Endothelial cell (in vitro differentiated cells): ENCODE results near the gene OR14C36. TPM values are rescaled to one million over a fixed set of nuclear protein-coding genes. Genes with fewer than 3 reads are reported as not detected.

Experiments used
- DNase-seq: peaks from one replicate; pipeline ENCODE4 v3.0.0; 2021; ENCODE audit warnings: low spot score
- H3K27ac Mint-ChIP-seq: one replicate; pipeline ENCODE4 v1.8.0; 2021; ENCODE audit warnings: mixed read lengths, inconsistent platforms; ENCODE audit not compliant: unreplicated experiment
- H3K27me3 Mint-ChIP-seq: one replicate; pipeline ENCODE4 v1.8.0; 2021; ENCODE audit warnings: mild to moderate bottlenecking, moderate library complexity, mixed read lengths, inconsistent platforms; ENCODE audit not compliant: unreplicated experiment
- H3K36me3 Mint-ChIP-seq: one replicate; pipeline ENCODE4 v1.8.0; 2021; ENCODE audit warnings: mild to moderate bottlenecking, low read depth, mixed read lengths, inconsistent platforms; ENCODE audit not compliant: unreplicated experiment
- H3K4me1 Mint-ChIP-seq: one replicate; pipeline ENCODE4 v1.8.0; 2021; ENCODE audit warnings: mild to moderate bottlenecking, mixed read lengths, inconsistent platforms; ENCODE audit not compliant: unreplicated experiment
- H3K4me3 Mint-ChIP-seq: one replicate; pipeline ENCODE4 v1.8.0; 2021; ENCODE audit warnings: mild to moderate bottlenecking, mixed read lengths, inconsistent platforms; ENCODE audit not compliant: unreplicated experiment
- H3K9me3 Mint-ChIP-seq: one replicate; pipeline ENCODE4 v1.8.0; 2021; ENCODE audit warnings: mixed read lengths, inconsistent platforms; ENCODE audit not compliant: unreplicated experiment
- total RNA-seq: library from RNA; stranded (reverse); fragmentation: NEBNext Ultra II Directional; extraction: Animal tissue kit (Norgen Biotek cat#: 25700); gene quantifications from one replicate; pipeline ENCODE4 v1.2.1, GENCODE V29; 2021; ENCODE audit not compliant: unreplicated experiment
- TF ChIP-seq, protein P1 (sequence below): fragments of 200-600 bp; sonication (generic); IDR thresholded peaks from one replicate; pipeline ENCODE4 v1.5.0; 2021; ENCODE audit warnings: antibody characterized with exemption; ENCODE audit not compliant: unreplicated experiment

OR14C36 gene
- total RNA-seq, 1 donor from 2014 or later, result not detected

DNA sequence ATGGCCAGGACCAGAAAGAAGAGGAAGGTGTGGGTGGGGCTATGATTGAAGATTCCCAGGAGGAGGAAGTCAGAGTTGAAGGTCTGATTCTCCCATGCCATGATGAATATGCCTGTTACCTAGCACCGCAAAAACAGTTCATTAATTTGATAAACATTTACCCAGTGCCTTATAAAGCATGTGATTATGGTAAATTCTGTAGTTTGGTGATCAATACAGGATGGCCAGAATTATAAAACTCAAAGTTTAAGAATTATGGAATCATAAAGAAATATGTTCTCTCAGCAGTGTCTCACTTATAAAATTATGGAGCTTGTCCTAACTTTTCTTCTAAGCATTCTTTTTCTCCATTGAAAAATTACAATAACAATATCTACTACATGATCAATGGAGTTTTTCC lies 24.1 kb upstream of the OR14C36 start, which contains the start of gene OR2M7:
OR2M7 (minus strand) TSS at position 101 of the 400 bp plus-strand sequence; CDS start at position 101, 0 bp downstream.
- DNase-seq, result no peak
- Mint-ChIP-seq H3K4me1 (no peaks in the 10 kb centered on the region), H3K9me3 (peaks cover 18% of the 10 kb centered on the region), H3K4me3 (no peak within 1 kb of the TSS), H3K27ac (no peak within 1 kb of the TSS), H3K36me3 (peaks cover 4% of the 10 kb centered on the region), H3K27me3 (peaks cover 1% of the 10 kb centered on the region)
- TF ChIP-seq, protein P1, sequence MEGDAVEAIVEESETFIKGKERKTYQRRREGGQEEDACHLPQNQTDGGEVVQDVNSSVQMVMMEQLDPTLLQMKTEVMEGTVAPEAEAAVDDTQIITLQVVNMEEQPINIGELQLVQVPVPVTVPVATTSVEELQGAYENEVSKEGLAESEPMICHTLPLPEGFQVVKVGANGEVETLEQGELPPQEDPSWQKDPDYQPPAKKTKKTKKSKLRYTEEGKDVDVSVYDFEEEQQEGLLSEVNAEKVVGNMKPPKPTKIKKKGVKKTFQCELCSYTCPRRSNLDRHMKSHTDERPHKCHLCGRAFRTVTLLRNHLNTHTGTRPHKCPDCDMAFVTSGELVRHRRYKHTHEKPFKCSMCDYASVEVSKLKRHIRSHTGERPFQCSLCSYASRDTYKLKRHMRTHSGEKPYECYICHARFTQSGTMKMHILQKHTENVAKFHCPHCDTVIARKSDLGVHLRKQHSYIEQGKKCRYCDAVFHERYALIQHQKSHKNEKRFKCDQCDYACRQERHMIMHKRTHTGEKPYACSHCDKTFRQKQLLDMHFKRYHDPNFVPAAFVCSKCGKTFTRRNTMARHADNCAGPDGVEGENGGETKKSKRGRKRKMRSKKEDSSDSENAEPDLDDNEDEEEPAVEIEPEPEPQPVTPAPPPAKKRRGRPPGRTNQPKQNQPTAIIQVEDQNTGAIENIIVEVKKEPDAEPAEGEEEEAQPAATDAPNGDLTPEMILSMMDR, result no peak

DNA sequence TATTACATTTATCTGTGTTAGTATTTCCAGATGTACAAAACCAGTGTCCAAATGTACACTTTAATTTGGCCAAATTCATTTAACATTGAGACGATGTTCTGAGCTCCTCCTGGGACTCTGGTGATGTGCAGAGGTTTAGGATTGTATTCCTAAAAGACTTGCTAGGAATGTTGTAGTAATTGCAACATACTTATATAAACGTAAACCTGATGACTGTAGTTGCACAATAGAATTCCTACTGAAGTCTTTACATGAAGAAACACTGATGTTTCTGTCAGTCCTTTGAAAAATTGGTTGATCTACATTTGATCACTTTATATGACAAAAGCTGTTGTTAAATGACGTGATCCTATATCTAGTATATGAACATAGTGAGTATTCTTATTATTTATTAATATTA lies 5.1 kb upstream of the OR14C36 start:
- TF ChIP-seq, protein P1, result no peak
- Mint-ChIP-seq H3K27ac (no peak overlapping the region), H3K4me1 (no peaks in the 10 kb centered on the region), H3K27me3 (no peaks in the 10 kb centered on the region), H3K4me3 (no peak overlapping the region), H3K9me3 (peaks cover 18% of the 10 kb centered on the region), H3K36me3 (no peaks in the 10 kb centered on the region)
- no peak for DNase-seq

DNA sequence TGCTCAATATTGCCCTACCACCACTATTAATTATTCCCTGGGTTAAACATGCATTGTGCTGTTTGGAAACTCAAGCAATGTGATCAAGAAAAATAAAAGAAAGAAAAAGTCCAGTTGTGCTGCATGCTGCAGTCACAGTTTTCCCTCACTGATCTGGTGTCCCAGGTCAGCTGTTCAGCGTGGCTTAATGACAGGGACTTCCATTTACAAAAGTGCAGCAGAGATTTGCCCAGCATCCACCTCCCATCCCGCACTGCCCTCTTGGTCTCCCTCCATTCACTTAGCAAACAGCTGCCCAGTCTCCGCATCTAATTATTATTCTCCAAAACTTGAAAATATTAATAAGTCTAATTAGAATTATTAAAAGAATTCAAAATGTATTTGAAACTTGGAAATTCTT lies 10.8 kb downstream of the OR14C36 start:
- H3K27me3 Mint-ChIP-seq, result no peaks in the 10 kb centered on the region
- peaks cover 31% of the 10 kb centered on the region for H3K9me3 Mint-ChIP-seq
- no peaks in the 10 kb centered on the region for H3K4me1 Mint-ChIP-seq
- DNase-seq, result no peak
- peaks cover 10% of the 10 kb centered on the region for H3K36me3 Mint-ChIP-seq
- TF ChIP-seq, protein P1, result no peak
- H3K4me3 Mint-ChIP-seq, result no peak overlapping the region
- no peak overlapping the region for H3K27ac Mint-ChIP-seq

DNA sequence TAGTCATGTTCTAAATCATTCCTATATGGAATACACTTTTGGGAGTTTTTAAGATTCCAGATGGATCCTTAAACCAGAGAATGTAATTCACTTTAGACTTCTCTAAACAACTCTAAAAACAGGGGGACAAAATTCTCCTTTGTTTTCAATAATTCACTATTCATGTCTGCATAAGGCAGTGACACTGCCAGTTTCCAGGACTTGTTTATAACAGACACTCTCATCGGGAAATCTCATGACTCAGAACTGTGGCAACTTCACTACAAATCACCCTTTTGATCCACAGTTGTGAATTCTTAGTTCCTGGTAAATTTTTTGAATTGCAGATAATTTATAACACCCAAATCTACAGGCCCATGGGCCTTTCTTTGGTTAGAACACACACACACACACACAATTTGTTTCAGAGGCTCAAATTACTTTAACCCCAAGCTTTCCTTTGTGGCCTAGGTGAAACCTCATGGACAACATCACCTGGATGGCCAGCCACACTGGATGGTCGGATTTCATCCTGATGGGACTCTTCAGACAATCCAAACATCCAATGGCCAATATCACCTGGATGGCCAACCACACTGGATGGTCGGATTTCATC lies 12.6 kb downstream of the OR14C36 start, which contains the start of gene OR2T4:
OR2T4 (plus strand) TSS at position 545 of the 595 bp plus-strand sequence; CDS start at position 545, 0 bp downstream.
- no peak for DNase-seq
- H3K27me3 Mint-ChIP-seq, result no peaks in the 10 kb centered on the region
- H3K27ac Mint-ChIP-seq, result no peak within 1 kb of the TSS
- no peak within 1 kb of the TSS for H3K4me3 Mint-ChIP-seq
- H3K9me3 Mint-ChIP-seq, result peaks cover 42% of the 10 kb centered on the region
- H3K36me3 Mint-ChIP-seq, result peaks cover 10% of the 10 kb centered on the region
- TF ChIP-seq, protein P1, result no peak
- H3K4me1 Mint-ChIP-seq, result no peaks in the 10 kb centered on the region

DNA sequence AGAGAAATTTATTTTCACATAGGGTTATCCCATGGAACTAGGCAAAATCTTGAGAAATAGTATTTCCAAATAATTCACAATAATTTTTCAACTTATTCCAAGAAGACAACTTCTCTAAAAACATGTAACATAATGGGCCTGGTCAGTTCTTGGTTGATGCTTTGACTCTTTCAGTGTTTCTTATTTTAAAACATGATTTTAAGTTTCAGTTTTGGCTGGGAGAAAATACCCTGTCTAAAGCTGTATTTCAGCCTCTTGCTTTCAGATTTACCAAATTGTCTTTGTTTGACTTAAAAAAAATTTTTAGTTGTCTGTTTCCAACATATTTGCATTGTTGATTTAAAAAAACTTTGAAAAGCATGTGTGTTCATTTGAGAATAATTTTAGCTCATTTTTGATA lies 18.0 kb downstream of the OR14C36 start:
- TF ChIP-seq, protein P1, result no peak
- Mint-ChIP-seq H3K27ac (no peak overlapping the region), H3K36me3 (peaks cover 10% of the 10 kb centered on the region), H3K27me3 (no peaks in the 10 kb centered on the region), H3K4me3 (no peak overlapping the region), H3K4me1 (no peaks in the 10 kb centered on the region), H3K9me3 (peaks cover 36% of the 10 kb centered on the region)
- DNase-seq, result no peak
